PC-3 (cell line): Measurements from ENCODE around the gene UFSP2. TPM values are rescaled to one million over a fixed set of nuclear protein-coding genes. Genes with fewer than 3 reads are reported as not detected.

Experiments
- ATAC-seq: fragments of 200-7000 bp; cut with Tn5 transposase; 2 replicates; pipeline ENCODE4 v1.9.1; 2020; ENCODE audit warnings: mild to moderate bottlenecking, moderate library complexity
- BruUV-seq: library from RNA; stranded (reverse); fragments of 400-500 nt; replicated peaks from 2 replicates; lab custom pipeline; 2021; lab: Mats Ljungman, UMichigan
- CTCF ChIA-PET: fragments of 300-600 bp; sonication (Branson Sonifier 250); formaldehyde crosslinking; loops from one replicate; lab custom pipeline; 2022; ENCODE audit warnings: antibody characterized with exemption; lab: Charles Lee
- POLR2A ChIA-PET: fragments of 300-600 bp; sonication (Branson Sonifier 250); formaldehyde crosslinking; loops from one replicate; lab custom pipeline; 2022; ENCODE audit warnings: antibody characterized with exemption; ENCODE audit not compliant: unreplicated experiment; lab: Charles Lee
- DNase-seq: peaks from one replicate; pipeline ENCODE4 v3.0.0-alpha.2; 2015
- H2AFZ ChIP-seq: fragments of 300-600 bp; sonication (generic); 2 replicates; pipeline ENCODE4 v1.6.0; 2016; ENCODE audit warnings: antibody characterized with exemption, low read length
- H3F3A ChIP-seq: fragments of 300-600 bp; sonication (generic); one replicate; pipeline ENCODE4 v1.6.0; 2017; ENCODE audit warnings: antibody characterized with exemption, low read length, control low read depth, mild to moderate bottlenecking; ENCODE audit not compliant: unreplicated experiment
- H3K27ac ChIP-seq: fragments of 300-600 bp; sonication (generic); 2 replicates; pipeline ENCODE4 v1.5.1; 2016; ENCODE audit warnings: mild to moderate bottlenecking, low read length
- H3K27me3 ChIP-seq: fragments of 300-600 bp; sonication (generic); 2 replicates; pipeline ENCODE4 v1.6.1; 2016; ENCODE audit warnings: low read length, mixed read lengths
- H3K36me3 ChIP-seq: fragments of 300-600 bp; sonication (generic); 2 replicates; pipeline ENCODE4 v1.6.1; 2016; ENCODE audit warnings: low read depth, mixed run types, low read length, mixed read lengths
- H3K4me1 ChIP-seq: fragments of 300-600 bp; sonication (generic); 2 replicates; pipeline ENCODE4 v1.5.1; 2016; ENCODE audit warnings: low read length; ENCODE audit not compliant: insufficient read depth
- H3K4me2 ChIP-seq: fragments of 300-600 bp; sonication (generic); 2 replicates; pipeline ENCODE4 v1.6.0; 2016; ENCODE audit warnings: low read length
- H3K4me3 ChIP-seq: fragments of 300-600 bp; sonication (generic); 2 replicates; pipeline ENCODE4 v1.5.1; 2016; ENCODE audit warnings: mild to moderate bottlenecking, low read length, mixed read lengths
- H3K79me2 ChIP-seq: fragments of 300-600 bp; sonication (generic); 2 replicates; pipeline ENCODE4 v1.6.1; 2017; ENCODE audit warnings: low read length, mixed read lengths
- H3K9ac ChIP-seq: fragments of 300-600 bp; sonication (generic); 2 replicates; pipeline ENCODE4 v1.6.0; 2016; ENCODE audit warnings: mild to moderate bottlenecking, low read length
- H3K9me2 ChIP-seq: fragments of 300-600 bp; sonication (generic); replicated peaks from 2 replicates; pipeline ENCODE4 v1.6.1; 2016; ENCODE audit warnings: mixed run types, low read length, mixed read lengths
- H3K9me3 ChIP-seq: fragments of 300-600 bp; sonication (generic); 2 replicates; pipeline ENCODE4 v1.6.1; 2016; ENCODE audit warnings: low read length, mixed read lengths
- H4K20me1 ChIP-seq: fragments of 300-600 bp; sonication (generic); 2 replicates; pipeline ENCODE4 v1.6.1; 2016; ENCODE audit warnings: low read length, mixed read lengths
- CTCF ChIP-seq: fragments of 300-600 bp; sonication (generic); conservative IDR thresholded peaks from 2 replicates; pipeline ENCODE4 v1.5.1; 2017; ENCODE audit warnings: antibody characterized with exemption, low read depth, mild to moderate bottlenecking, low read length
- EZH2 ChIP-seq: fragments of 300-600 bp; sonication (generic); IDR thresholded peaks from one replicate; pipeline ENCODE4 v1.6.1; 2017; ENCODE audit warnings: antibody characterized with exemption, mild to moderate bottlenecking, low read length; ENCODE audit not compliant: unreplicated experiment
- EZH2phosphoT487 ChIP-seq: fragments of 300-600 bp; sonication (generic); IDR thresholded peaks from 2 replicates; pipeline ENCODE4 v1.6.1; 2018; ENCODE audit warnings: mild to moderate bottlenecking, antibody characterized with exemption, low read length, borderline replicate concordance
- intact Hi-C: fragments of 100-400 bp; cut with micrococcal nuclease; formaldehyde crosslinking; loops from 2 replicates; pipeline ENCODE4 v1.9.0; 2023
- total RNA-seq: library from RNA; depleted of rRNA; stranded (reverse); fragments of >200 nt; gene quantifications from 2 replicates; pipeline ENCODE4 v1.2.3, GENCODE V29; 2014

The UFSP2 gene
- total RNA-seq, 1 experiment from 2014 or later: 27.0 TPM

- no peak for ATAC-seq
Observed at GRCh38 chr4:185361872-185362271, 63.9 kb downstream of the UFSP2 start.

GRCh38 chr4:185359767-185360446, 65.9 kb downstream of the UFSP2 start:
- Histone ChIP-seq H3K27me3 (no peaks in the 10 kb centered on the region), H3K9me3 (no peaks in the 10 kb centered on the region), H3K9ac (no peak overlapping the region), H4K20me1 (no peaks in the 10 kb centered on the region; the same call in 1 of the 2 replicates), H3K27ac (no peak overlapping the region), H3K36me3 (no peaks in the 10 kb centered on the region), H3K79me2 (no peaks in the 10 kb centered on the region), H3K4me1 (peaks cover 22% of the 10 kb centered on the region), H3K4me2 (no peak overlapping the region), H2AFZ (no peak overlapping the region), H3K9me2 (no peaks in the 10 kb centered on the region), H3F3A (no peaks in the 10 kb centered on the region), H3K4me3 (no peak overlapping the region)
- ChIA-PET CTCF (no interaction called here), POLR2A (no interaction called here)
- intact Hi-C loops: no loop called here
- ATAC-seq (no peak), DNase-seq (no peak)
- BruUV-seq: no TSS peak
- TF ChIP-seq EZH2 (no peak), CTCF (no peak), EZH2phosphoT487 (no peak)

More at GRCh38 chr4:185361872-185362271, 63.9 kb downstream of the UFSP2 start:
- H3K9me3 ChIP-seq: no peaks in the 10 kb centered on the region
- H4K20me1 ChIP-seq: no peaks in the 10 kb centered on the region; the same call in 1 of the 2 replicates
- TF ChIP-seq EZH2phosphoT487: no peak
- no peak for TF ChIP-seq CTCF
- no peak for TF ChIP-seq EZH2
- H3K36me3 ChIP-seq: no peaks in the 10 kb centered on the region
- DNase-seq: no peak
- H3K4me1 ChIP-seq: peaks cover 22% of the 10 kb centered on the region
- POLR2A ChIA-PET: interaction anchor here (0.7 kb wide), 1 partner anchor 34 kb away, joined by 5 read pairs; the partner anchor contains the start of gene LRP2BP
- no TSS peak for BruUV-seq
- CTCF ChIA-PET: no interaction called here
- no peaks in the 10 kb centered on the region for H3K79me2 ChIP-seq
- no peak overlapping the region for H3K27ac ChIP-seq
- intact Hi-C loops: no loop called here
- H3K4me3 ChIP-seq: no peak overlapping the region
- H2AFZ ChIP-seq: no peak overlapping the region
- no peak overlapping the region for H3K9ac ChIP-seq
- H3K9me2 ChIP-seq: no peaks in the 10 kb centered on the region
- no peak overlapping the region for H3K4me2 ChIP-seq
- no peaks in the 10 kb centered on the region for H3K27me3 ChIP-seq
- no peaks in the 10 kb centered on the region for H3F3A ChIP-seq

GRCh38 chr4:185358959-185359358, 66.8 kb downstream of the UFSP2 start:
- ATAC-seq (peak; percentile 68), DNase-seq (peak; percentile 13)
- no peaks in the 10 kb centered on the region for H3K36me3 ChIP-seq
- CTCF ChIA-PET: no interaction called here
- no peak for TF ChIP-seq EZH2phosphoT487
- no peak for TF ChIP-seq EZH2
- TF ChIP-seq CTCF: no peak
- H3K9me2 ChIP-seq: no peaks in the 10 kb centered on the region
- H3K4me3 ChIP-seq: no peak overlapping the region
- intact Hi-C loops: loop anchor here (1.0 kb wide), 1 partner anchor 53 kb away; no protein-coding TSS in a partner anchor
- H3K4me1 ChIP-seq: peaks cover 22% of the 10 kb centered on the region
- H3K9ac ChIP-seq: no peak overlapping the region
- no peaks in the 10 kb centered on the region for H3K9me3 ChIP-seq
- peak overlapping the region; percentile 23; the same call in 1 of the 2 replicates for H3K4me2 ChIP-seq
- peak overlapping the region; percentile 33; the same call in 1 of the 2 replicates for H3K27ac ChIP-seq
- H3F3A ChIP-seq: no peaks in the 10 kb centered on the region
- no peaks in the 10 kb centered on the region; the same call in 1 of the 2 replicates for H4K20me1 ChIP-seq
- no TSS peak for BruUV-seq
- H3K27me3 ChIP-seq: no peaks in the 10 kb centered on the region
- H3K79me2 ChIP-seq: no peaks in the 10 kb centered on the region
- H2AFZ ChIP-seq: no peak overlapping the region
- POLR2A ChIA-PET: no interaction called here
